BJ (cell line): Measurements from ENCODE around the gene LIPT1. TPM values are rescaled to one million over a fixed set of nuclear protein-coding genes. Genes with fewer than 3 reads are reported as not detected.

Experiments
- CTCF ChIA-PET: fragments of 350-600 bp; formaldehyde crosslinking; extraction: SDS; loops from one replicate; lab custom pipeline; 2021; ENCODE audit warnings: antibody characterized with exemption, inconsistent platforms; lab: Yijun Ruan, JAX
- POLR2A ChIA-PET: fragments of 300-600 bp; sonication (Branson Sonifier 250); formaldehyde crosslinking; extraction: SDS; loops from one replicate; lab custom pipeline; 2021; ENCODE audit warnings: antibody characterized with exemption; lab: Charles Lee
- DNase-seq: peaks from one replicate; pipeline ENCODE4 v3.0.0-alpha.2; 2011; ENCODE audit warnings: low read depth
- H3K27me3 ChIP-seq: 2 replicates; pipeline ENCODE4 v1.6.0; 2011; ENCODE audit warnings: low read length; ENCODE audit not compliant: control insufficient read depth, insufficient read depth
- H3K36me3 ChIP-seq: 2 replicates; pipeline ENCODE4 v1.5.1; 2011; ENCODE audit warnings: low read length; ENCODE audit not compliant: control insufficient read depth, insufficient read depth
- H3K4me3 ChIP-seq: 2 replicates; pipeline ENCODE4 v1.5.1; 2011; ENCODE audit warnings: low read depth, mild to moderate bottlenecking, control low read depth, low read length
- polyA plus RNA-seq: library from polyadenylated mRNA; depleted of rRNA; stranded (reverse); fragments of >200 nt; gene quantifications from 2 replicates; pipeline ENCODE4 v1.2.3, GENCODE V29; 2011
- TF ChIP-seq, protein P1 (sequence below): IDR thresholded peaks from 2 replicates; pipeline ENCODE4 v1.5.1; 2011; ENCODE audit warnings: low read depth, mild to moderate bottlenecking, control low read depth, inconsistent platforms, low read length, moderate library complexity; ENCODE audit not compliant: insufficient read depth

LIPT1 gene
- polyA plus RNA-seq, 1 experiment = 2.4 TPM

DNA sequence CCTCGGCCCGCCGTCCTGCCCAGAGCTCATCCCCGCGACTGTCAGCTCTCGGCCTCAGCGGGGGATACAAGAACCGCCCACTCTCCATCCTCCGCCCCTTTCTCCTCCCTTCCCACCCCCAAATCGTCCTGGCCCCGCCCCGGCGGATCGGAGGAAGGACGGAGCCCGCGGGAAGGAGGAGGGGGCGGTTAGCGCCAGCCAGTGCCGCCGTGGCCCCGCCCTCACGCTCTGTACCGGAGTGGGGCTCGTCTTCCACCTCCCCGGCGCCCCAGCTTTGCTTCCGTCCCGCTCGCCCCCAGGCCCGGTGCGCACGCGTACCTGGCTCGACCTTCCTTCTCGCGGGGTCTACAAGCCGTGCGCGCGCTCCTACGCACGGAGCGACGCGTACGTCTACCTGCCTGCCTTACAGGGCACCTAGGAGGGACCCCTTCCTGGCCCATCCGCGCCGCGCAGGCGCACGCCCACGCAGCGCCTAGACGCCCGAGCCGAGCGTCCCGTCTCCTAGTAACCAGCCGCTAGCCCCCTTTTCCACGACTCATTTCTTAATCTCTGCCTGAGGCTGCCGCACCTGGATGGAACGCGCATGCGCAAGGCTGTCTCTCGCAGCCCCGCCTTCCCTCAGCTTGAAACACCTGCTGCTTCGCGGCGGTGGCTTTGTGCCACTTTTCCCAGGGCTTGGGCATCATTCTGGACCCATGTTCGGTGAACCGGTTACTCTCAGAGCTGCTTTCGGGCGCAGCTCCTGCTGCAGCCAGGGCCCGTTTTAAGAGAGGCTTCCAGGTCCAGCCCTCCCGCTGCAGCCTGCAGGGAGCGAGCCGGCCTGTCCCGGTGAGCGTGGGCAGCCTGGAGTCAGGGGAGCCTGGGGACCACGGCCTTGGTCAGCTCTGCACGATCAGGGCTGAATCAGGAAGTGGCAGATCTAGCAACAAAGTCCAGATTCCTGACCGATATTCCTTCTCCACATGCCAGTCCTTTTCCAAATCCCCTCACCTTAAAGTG, 13.4 kb upstream of the LIPT1 start, which contains the start of gene C2orf15:
Gene C2orf15 (plus strand): TSS at position 598 of the 999 bp plus-strand sequence. CDS start 8,852 bp downstream, outside the sequence.
- DNase-seq = peak; percentile 20
- Histone ChIP-seq H3K27me3 (no peaks in the 10 kb centered on the region), H3K4me3 (peak within 1 kb of the TSS; percentile 81), H3K36me3 (no peaks in the 10 kb centered on the region)
- TF ChIP-seq, protein P1, sequence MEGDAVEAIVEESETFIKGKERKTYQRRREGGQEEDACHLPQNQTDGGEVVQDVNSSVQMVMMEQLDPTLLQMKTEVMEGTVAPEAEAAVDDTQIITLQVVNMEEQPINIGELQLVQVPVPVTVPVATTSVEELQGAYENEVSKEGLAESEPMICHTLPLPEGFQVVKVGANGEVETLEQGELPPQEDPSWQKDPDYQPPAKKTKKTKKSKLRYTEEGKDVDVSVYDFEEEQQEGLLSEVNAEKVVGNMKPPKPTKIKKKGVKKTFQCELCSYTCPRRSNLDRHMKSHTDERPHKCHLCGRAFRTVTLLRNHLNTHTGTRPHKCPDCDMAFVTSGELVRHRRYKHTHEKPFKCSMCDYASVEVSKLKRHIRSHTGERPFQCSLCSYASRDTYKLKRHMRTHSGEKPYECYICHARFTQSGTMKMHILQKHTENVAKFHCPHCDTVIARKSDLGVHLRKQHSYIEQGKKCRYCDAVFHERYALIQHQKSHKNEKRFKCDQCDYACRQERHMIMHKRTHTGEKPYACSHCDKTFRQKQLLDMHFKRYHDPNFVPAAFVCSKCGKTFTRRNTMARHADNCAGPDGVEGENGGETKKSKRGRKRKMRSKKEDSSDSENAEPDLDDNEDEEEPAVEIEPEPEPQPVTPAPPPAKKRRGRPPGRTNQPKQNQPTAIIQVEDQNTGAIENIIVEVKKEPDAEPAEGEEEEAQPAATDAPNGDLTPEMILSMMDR = no peak
- ChIA-PET CTCF (interaction anchor here (0.8 to 1.0 kb wide), 3 partner anchors 18 to 196 kb away, joined by 3 to 4 read pairs (median 3); partner anchors contain the start of gene EIF5B), POLR2A (no interaction called here)

DNA sequence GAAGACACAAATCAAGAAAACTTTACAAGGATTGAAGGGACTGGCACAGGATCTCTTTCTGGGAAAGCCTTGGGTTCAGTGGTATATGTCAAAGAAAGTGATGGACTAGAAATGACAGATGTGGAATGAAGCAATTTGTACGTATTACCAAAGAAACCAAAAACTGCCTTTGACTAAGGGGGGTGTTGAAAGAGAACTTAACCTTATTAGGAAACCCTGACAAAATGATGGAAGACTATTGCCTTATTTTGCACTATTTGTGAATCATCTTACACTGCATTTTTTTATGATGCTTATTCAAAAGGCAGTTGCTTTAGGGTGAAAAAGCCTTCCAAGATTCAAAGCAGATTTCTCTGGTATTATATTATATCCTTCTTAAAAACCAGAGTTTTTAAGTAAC, 4.1 kb upstream of the LIPT1 start:
- ChIA-PET POLR2A (no interaction called here), CTCF (no interaction called here)
- Histone ChIP-seq H3K4me3 (no peak overlapping the region), H3K36me3 (no peaks in the 10 kb centered on the region), H3K27me3 (no peaks in the 10 kb centered on the region)
- TF ChIP-seq, protein P1 = no peak
- no peak for DNase-seq

DNA sequence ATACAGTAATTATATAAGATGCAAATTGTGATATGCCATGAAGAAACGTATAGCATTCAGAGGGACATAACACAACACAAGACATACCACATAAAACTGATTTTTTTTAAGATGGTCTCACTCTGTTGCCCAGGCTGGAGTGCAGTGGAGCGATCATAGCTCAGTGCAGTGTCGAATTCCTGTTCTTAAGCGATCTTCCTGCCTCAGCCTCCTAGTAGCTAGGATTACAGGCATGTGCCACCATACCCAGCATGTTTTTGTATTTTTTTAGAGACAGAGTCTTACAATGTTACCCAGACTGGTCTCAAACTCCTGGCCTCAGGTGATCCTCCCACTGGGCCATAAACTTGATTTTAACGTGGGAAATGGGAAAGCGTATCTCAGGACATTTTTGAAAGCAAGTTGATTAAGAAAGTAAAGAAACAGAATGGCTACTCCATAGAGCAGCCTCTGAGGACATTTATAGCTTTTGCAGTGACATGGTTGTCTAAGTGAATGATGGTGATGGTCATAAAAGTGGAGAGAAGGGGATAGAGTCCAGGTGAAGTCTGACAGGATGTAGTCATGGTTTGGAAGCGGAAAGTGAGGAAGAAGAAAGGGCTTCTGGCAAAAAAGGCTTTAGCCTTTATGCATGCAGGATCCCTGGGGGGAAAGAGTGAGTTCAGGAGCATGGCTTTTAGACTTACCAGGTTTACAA, 2.4 kb upstream of the LIPT1 start:
- Histone ChIP-seq H3K27me3 (no peaks in the 10 kb centered on the region), H3K4me3 (no peak overlapping the region), H3K36me3 (no peaks in the 10 kb centered on the region)
- TF ChIP-seq, protein P1 = no peak
- ChIA-PET POLR2A (no interaction called here), CTCF (interaction anchor here (0.9 kb wide), 1 partner anchor 184 kb away, joined by 3 read pairs; the partner anchor contains the start of gene TXNDC9)
- no peak for DNase-seq

DNA sequence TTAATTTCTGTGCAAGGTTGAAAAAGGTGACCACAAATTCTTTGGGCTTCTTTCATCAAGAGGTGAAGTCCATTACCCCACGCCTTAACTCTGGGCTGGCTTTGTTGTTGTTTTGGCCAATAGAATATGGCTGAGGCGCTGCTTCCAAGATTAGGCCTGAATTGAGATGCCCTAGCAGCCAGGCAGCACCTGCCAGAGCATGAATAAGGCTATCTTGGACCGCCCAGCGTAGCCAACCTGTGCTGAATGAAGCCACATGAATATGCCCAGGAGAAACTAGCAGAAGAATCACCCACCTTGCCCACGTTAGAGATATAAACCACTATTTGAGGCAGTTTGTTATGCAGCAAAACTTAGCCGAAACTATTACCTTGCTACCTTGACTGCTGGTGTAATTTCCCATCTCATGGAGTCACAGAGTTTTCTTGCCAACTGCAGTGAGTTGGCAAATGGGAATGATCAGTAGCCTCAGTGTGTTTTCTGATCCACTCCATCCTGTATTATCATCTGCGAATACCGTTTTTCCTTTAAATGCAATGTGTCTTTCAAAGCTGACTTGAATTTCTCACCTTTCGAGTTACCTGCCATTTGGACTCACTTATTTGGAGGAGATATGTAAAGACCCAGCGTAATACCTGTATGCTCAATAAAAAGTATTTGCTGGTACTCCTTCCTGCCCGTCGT, 704 bp upstream of the LIPT1 start:
- POLR2A ChIA-PET = no interaction called here
- no peaks in the 10 kb centered on the region for H3K36me3 ChIP-seq
- CTCF ChIA-PET = interaction anchor here (2.2 kb wide), 1 partner anchor 183 kb away, joined by 7 read pairs; the partner anchor contains the start of gene EIF5B
- no peak for DNase-seq
- TF ChIP-seq, protein P1 = no peak
- H3K27me3 ChIP-seq = no peaks in the 10 kb centered on the region
- H3K4me3 ChIP-seq = peak overlapping the region; percentile 90
